ENCODE data around the gene CRYBG2. TPM values are rescaled to one million over a fixed set of nuclear protein-coding genes. Genes with fewer than 3 reads are reported as not detected.

CRYBG2 gene
- total RNA-seq, 6 experiments from 2014 or later: 0.81 to 1.9 (median 1.7) TPM; not detected in 3

DNA sequence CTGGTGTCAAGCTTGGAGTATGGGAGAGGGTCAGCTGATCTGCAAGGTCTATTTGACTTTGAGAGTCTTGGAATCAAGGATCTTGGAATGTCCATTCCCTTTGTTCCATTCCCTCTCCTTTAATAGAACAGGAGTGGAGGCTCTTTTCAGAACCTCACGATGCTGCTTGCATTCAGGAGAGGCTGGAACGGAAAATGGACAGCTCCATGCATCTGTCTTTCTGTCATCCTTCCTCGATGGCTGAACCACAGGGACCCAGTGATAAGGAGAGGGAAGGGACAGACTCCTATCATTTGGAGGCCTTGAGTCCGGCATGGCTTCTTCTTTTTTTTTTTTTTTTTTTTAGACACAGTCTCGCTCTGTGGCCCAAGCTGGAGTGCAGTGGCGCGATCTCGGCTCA is 41.8 kb upstream of the CRYBG2 start:
- intact Hi-C loops (cut with DNase I): no loop called here
- Histone ChIP-seq H3K4me1 (no peaks in the 10 kb centered on the region), H3K27me3 (no peaks in the 10 kb centered on the region), H3K4me3 (no peak overlapping the region), H3K9me3 (no peaks in the 10 kb centered on the region), H3K27ac (no peak overlapping the region), H3K36me3 (no peaks in the 10 kb centered on the region)
- TF ChIP-seq, protein P1, sequence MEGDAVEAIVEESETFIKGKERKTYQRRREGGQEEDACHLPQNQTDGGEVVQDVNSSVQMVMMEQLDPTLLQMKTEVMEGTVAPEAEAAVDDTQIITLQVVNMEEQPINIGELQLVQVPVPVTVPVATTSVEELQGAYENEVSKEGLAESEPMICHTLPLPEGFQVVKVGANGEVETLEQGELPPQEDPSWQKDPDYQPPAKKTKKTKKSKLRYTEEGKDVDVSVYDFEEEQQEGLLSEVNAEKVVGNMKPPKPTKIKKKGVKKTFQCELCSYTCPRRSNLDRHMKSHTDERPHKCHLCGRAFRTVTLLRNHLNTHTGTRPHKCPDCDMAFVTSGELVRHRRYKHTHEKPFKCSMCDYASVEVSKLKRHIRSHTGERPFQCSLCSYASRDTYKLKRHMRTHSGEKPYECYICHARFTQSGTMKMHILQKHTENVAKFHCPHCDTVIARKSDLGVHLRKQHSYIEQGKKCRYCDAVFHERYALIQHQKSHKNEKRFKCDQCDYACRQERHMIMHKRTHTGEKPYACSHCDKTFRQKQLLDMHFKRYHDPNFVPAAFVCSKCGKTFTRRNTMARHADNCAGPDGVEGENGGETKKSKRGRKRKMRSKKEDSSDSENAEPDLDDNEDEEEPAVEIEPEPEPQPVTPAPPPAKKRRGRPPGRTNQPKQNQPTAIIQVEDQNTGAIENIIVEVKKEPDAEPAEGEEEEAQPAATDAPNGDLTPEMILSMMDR (IDR thresholded peaks at IDR 0.05): no peak
- TF ChIP-seq POLR2A (IDR thresholded peaks at IDR 0.05): no peak
- no peak for ATAC-seq
- DNase-seq: no peak
- 76% methylated on average over 6 of the region's 8 CpGs for WGBS (ENCODE audit: insufficient coverage, low coverage, low lambda C conversion rate, missing lambda C conversion rate)

DNA sequence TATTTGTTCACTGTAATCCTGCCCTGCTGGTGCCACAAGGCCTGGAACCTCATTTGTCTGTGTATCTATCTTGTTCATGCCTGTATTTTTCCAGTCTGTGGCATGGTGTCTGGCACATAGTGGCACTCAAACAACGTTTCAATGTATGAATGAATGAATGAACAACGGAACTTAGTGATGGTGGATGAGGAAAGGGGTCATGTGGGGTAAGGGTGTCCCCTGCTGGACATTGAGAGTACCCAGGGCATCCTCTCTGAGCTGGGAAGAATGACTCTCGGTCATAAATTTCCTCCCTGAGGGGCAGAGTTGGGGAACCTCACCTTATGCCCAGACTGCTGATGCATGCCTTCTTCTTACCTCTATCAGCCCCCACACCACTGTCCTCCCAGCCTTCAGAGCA is 37.5 kb upstream of the CRYBG2 start:
- Histone ChIP-seq H3K9me3 (no peaks in the 10 kb centered on the region), H3K27me3 (no peaks in the 10 kb centered on the region), H3K4me1 (no peaks in the 10 kb centered on the region), H3K27ac (no peak overlapping the region), H3K4me3 (no peak overlapping the region), H3K36me3 (no peaks in the 10 kb centered on the region)
- intact Hi-C loops (cut with DNase I): no loop called here
- peak in 1 of 4 donors; percentile 30 for ATAC-seq
- DNase-seq: no peak
- WGBS (ENCODE audit: insufficient coverage, low coverage, low lambda C conversion rate, missing lambda C conversion rate): 17% methylated on average over 3 of the region's 3 CpGs
- TF ChIP-seq POLR2A (IDR thresholded peaks at IDR 0.05): no peak
- TF ChIP-seq, protein P1 (IDR thresholded peaks at IDR 0.05): peak in 3 of 4 donors; percentile 9 to 38 (median 26)

DNA sequence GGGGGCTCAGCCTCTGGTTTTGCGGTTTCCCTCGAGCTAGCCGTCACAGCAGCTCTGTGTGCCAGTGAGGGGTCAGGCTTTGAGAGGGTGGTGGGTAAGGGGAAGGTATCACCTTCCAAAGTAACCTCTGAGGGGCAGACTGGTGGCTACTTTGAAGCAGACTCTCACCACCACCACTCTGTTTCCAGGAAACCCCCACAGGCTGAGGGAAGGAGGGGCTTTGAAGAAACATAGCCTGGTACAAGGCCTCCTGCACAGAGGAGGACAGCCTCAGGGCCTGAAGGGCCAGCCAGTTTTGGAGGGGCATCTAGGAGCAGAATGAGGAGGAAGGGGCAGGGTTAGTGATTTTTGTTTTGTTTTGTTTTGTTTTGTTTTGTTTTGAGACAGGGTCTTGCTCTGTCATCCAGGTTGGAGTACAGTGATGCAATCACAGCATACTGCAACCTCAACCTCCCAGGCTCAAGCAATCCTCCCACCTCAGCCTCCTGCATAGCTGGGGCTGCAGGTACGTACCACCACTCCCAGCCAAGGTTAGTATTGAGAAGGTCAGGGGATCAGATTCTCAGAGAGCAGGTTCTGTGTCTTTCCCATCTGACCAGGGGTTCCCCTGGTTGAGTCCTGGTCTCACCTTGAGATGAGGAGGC is 35.8 kb upstream of the CRYBG2 start:
- intact Hi-C loops (cut with DNase I): no loop called here
- no peak for ATAC-seq
- no peak overlapping the region for H3K4me3 ChIP-seq

DNA sequence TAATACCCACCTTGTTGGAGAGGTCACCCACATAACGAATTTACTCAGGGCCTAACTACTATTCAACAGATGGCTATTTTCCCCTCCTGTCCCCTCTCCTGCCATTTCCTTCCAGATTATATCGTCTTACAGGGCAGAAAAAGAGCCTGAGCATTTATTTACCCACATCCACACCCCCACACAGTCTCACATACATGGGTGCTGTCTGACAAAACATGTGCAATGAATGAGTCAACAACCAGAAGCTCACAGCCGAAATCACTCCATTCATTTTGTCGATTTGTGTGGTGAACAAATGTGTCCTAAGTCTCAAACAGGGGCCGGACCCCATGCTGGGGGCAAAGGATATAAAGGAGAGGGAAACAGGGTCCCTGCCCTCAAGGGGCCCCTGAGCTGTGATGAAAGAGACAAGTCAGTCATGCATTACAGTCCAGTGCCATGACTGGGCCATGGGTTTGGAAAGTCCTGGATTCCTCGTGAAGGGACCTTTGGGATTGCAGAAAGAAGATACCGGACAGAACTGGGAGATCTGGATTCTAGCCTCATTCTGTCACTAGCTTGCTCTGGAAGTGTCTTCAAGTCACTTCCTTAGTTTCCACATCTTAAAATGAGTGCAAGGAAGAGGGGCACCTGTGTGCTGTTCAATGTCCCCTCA is 35.0 kb upstream of the CRYBG2 start:
- H3K4me3 ChIP-seq: no peak overlapping the region
- no peaks in the 10 kb centered on the region for H3K9me3 ChIP-seq
- intact Hi-C loops (cut with DNase I): no loop called here
- no peaks in the 10 kb centered on the region for H3K36me3 ChIP-seq
- DNase-seq: no peak
- WGBS (ENCODE audit: insufficient coverage, low coverage, low lambda C conversion rate, missing lambda C conversion rate): 70% methylated on average over 5 of the region's 7 CpGs
- H3K27ac ChIP-seq: no peak overlapping the region
- H3K27me3 ChIP-seq: no peaks in the 10 kb centered on the region
- no peak for TF ChIP-seq POLR2A (IDR thresholded peaks at IDR 0.05)
- TF ChIP-seq, protein P1 (IDR thresholded peaks at IDR 0.05): no peak
- no peak for ATAC-seq
- no peaks in the 10 kb centered on the region for H3K4me1 ChIP-seq

More for the DNA sequence above, 35.8 kb upstream of the CRYBG2 start:
- H3K27ac ChIP-seq: no peak overlapping the region
- H3K4me1 ChIP-seq: no peaks in the 10 kb centered on the region
- no peaks in the 10 kb centered on the region for H3K27me3 ChIP-seq
- WGBS (ENCODE audit: insufficient coverage, low coverage, low lambda C conversion rate, missing lambda C conversion rate): 82% methylated on average over 3 of the region's 4 CpGs
- DNase-seq: no peak
- H3K36me3 ChIP-seq: no peaks in the 10 kb centered on the region
- TF ChIP-seq, protein P1 (IDR thresholded peaks at IDR 0.05): no peak
- no peak for TF ChIP-seq POLR2A (IDR thresholded peaks at IDR 0.05)
- H3K9me3 ChIP-seq: no peaks in the 10 kb centered on the region

All from right lobe of liver (tissue), 6 donors.